Lung (tissue), 12 donors: ENCODE results near the gene MEIS2. TPM values are rescaled to one million over a fixed set of nuclear protein-coding genes. Genes with fewer than 3 reads are reported as not detected.

ENCODE experiments used
- ATAC-seq: fragments of 200-7000 bp; cut with Tn5 transposase; one replicate; pipeline ENCODE4 v1.9.1; 2020; ENCODE audit warnings: moderate number of reproducible peaks; ENCODE audit not compliant: insufficient read depth, low FRiP score
- DNase-seq, 3 donors: peaks; one replicate each; pipeline ENCODE4 v3.0.0-alpha.2; 2013 to 2017
- H3K27ac ChIP-seq, 2 donors: one replicate each; pipeline ENCODE4 v1.5.1; 2013; ENCODE audit warnings: mild to moderate bottlenecking in 2 of 2, moderate library complexity in 2 of 2, control low read depth in 1 of 2, inconsistent platforms in 1 of 2, low read depth in 1 of 2, low read length in 1 of 2
- H3K27me3 ChIP-seq, 3 donors: one replicate each; pipeline ENCODE4 v1.5.1; 2013; ENCODE audit warnings: low read length in 2 of 3; ENCODE audit not compliant: control insufficient read depth in 3 of 3, insufficient read depth in 3 of 3
- H3K36me3 ChIP-seq, 4 donors: one replicate each; pipeline ENCODE4 v1.5.1; 2013; ENCODE audit warnings: low read length in 4 of 4, mild to moderate bottlenecking in 1 of 4, moderate library complexity in 1 of 4; ENCODE audit not compliant: control insufficient read depth in 4 of 4, insufficient read depth in 4 of 4
- H3K4me1 ChIP-seq, 5 donors: one replicate each; pipeline ENCODE4 v1.5.1; 2013; ENCODE audit warnings: low read length in 5 of 5, mild to moderate bottlenecking in 2 of 5, moderate library complexity in 1 of 5; ENCODE audit not compliant: control insufficient read depth in 5 of 5, insufficient read depth in 5 of 5
- H3K4me3 ChIP-seq: one replicate; pipeline ENCODE4 v1.5.1; 2013; ENCODE audit warnings: mild to moderate bottlenecking, control low read depth, moderate library complexity
- H3K9ac ChIP-seq, 2 donors: one replicate each; pipeline ENCODE4 v1.5.1; 2013; ENCODE audit warnings: low read length in 2 of 2, control low read depth in 1 of 2; ENCODE audit not compliant: insufficient read depth in 1 of 2
- H3K9me3 ChIP-seq, 4 donors: one replicate each; pipeline ENCODE4 v1.5.1; 2013; ENCODE audit warnings: low read length in 3 of 4, mild to moderate bottlenecking in 1 of 4, moderate library complexity in 1 of 4; ENCODE audit not compliant: control insufficient read depth in 4 of 4, insufficient read depth in 3 of 4
- CTCF ChIP-seq: IDR thresholded peaks from 2 replicates; pipeline ENCODE4 v1.5.1; 2012; ENCODE audit warnings: mild to moderate bottlenecking; ENCODE audit errors: control extremely low read depth, extremely low read depth
- WGBS, 2 donors: extraction: QIAGEN DNeasy Blood & Tissue Kit; methylation state at CpG; one replicate each; pipeline ENCODE4 v1.1.7; 2013; 5-methylcytosine and 5-hydroxymethylcytosine counted together
- polyA plus RNA-seq, 2 donors: library from polyadenylated mRNA; stranded (reverse); fragments of 200-250 nt; gene quantifications; one replicate each; pipeline ENCODE4 v1.2.1, GENCODE V29; 2013
- total RNA-seq, 2 donors: library from RNA; depleted of rRNA in 1 of 2; stranded (reverse); fragments of >200 nt in 1 of 2; gene quantifications; one replicate each; pipeline ENCODE4 v1.2.1, GENCODE V29; 2014 to 2021
- donor health status: control.
- donor health status: control.
- donor health status: Bipolar disorder and iron deficiency.
- donor health status: healthy.
- donor health status: DM: yes; HTN: yes; CAD: no.

Gene MEIS2
- total and polyA plus RNA-seq, 4 donors, result 5.6 to 47.5 (median 13.7) TPM

GRCh38 chr15:37101980-37102304 lies 1.6 kb upstream of the MEIS2 start:
- Histone ChIP-seq H3K4me1 (peaks cover 0 to 18% (median 2%) of the 10 kb centered on the region in 5 donors), H3K4me3 (peak overlapping the region; percentile 77), H3K27ac (peak overlapping the region; percentile 90 to 97), H3K36me3 (no peaks in the 10 kb centered on the region), H3K27me3 (peaks cover 0 to 48% (median 34%) of the 10 kb centered on the region in 3 donors), H3K9me3 (no peaks in the 10 kb centered on the region), H3K9ac (peak overlapping the region in 1 of 2 donors; percentile 70)
- TF ChIP-seq CTCF, result no peak
- 3 to 4% methylated on average over 14 to 15 of the region's 15 CpGs for WGBS, 2 donors
- ATAC-seq (no peak), DNase-seq (peak; percentile 73 to 89 (median 86))

- DNase-seq, result no peak
- TF ChIP-seq CTCF, result no peak
- Histone ChIP-seq H3K27me3 (peaks cover 0 to 39% (median 24%) of the 10 kb centered on the region in 3 donors), H3K9me3 (no peaks in the 10 kb centered on the region), H3K36me3 (no peaks in the 10 kb centered on the region), H3K27ac (peak overlapping the region; percentile 86 to 97), H3K9ac (peak overlapping the region; percentile 46 to 91), H3K4me3 (peak overlapping the region; percentile 77), H3K4me1 (peaks cover 0 to 25% (median 2%) of the 10 kb centered on the region in 5 donors)
- 0 to 1% methylated on average over 11 of the region's 11 CpGs for WGBS, 2 donors
- peak; percentile 3 for ATAC-seq
Measured at GRCh38 chr15:37100966-37101215, 542 bp upstream of the MEIS2 start.

GRCh38 chr15:37099319-37100108 lies 835 bp downstream of the MEIS2 start:
- Histone ChIP-seq H3K27ac (peak overlapping the region; percentile 93 to 97), H3K9me3 (no peaks in the 10 kb centered on the region)

More at GRCh38 chr15:37099319-37100108, 835 bp downstream of the MEIS2 start:
- Histone ChIP-seq H3K27me3 (peaks cover 0 to 25% (median 11%) of the 10 kb centered on the region in 3 donors), H3K36me3 (peaks cover 0 to 8% (median under 1%) of the 10 kb centered on the region in 4 donors), H3K4me3 (peak overlapping the region; percentile 87), H3K9ac (peak overlapping the region; percentile 67 to 84), H3K4me1 (peaks cover 0 to 28% (median 2%) of the 10 kb centered on the region in 5 donors)
- ATAC-seq (no peak), DNase-seq (peak; percentile 31 to 71 (median 66))
- WGBS, 2 donors, result 2 to 3% methylated on average over 21 of the region's 21 CpGs
- TF ChIP-seq CTCF, result no peak
